ENCODE measurements around the gene CDYL2.

- TF ChIP-seq REST (IDR thresholded peaks at IDR 0.05; ENCODE audit: low read depth, low read length) (no peak), EZH2phosphoT487 (IDR thresholded peaks at IDR 0.05; ENCODE audit: borderline replicate concordance, low read depth) (no peak), CTCF (IDR thresholded peaks at IDR 0.05) (no peak), POLR2AphosphoS5 (IDR thresholded peaks at IDR 0.05; ENCODE audit: low read depth, low read length) (no peak), RFX5 (IDR thresholded peaks at IDR 0.05; ENCODE audit: low read length) (no peak), ELF1 (IDR thresholded peaks at IDR 0.05) (no peak), RCOR1 (IDR thresholded peaks at IDR 0.05; ENCODE audit: low read length) (no peak), USF2 (IDR thresholded peaks at IDR 0.05; ENCODE audit: borderline replicate concordance, low read depth, low read length) (no peak), EP300 (IDR thresholded peaks at IDR 0.05; ENCODE audit: borderline replicate concordance in 1 of 2, low read depth in 1 of 2, low read length in 1 of 2) (no peak)
Measured at GRCh38 chr16:80788027-80788426, 16.4 kb downstream of the CDYL2 start.
